GM10266 (cell line): ENCODE measurements around the gene NPBWR2.

ENCODE experiments used
- DNase-seq: peaks from one replicate; pipeline ENCODE4 v3.0.0; 2012; ENCODE audit errors: extremely low spot score
- CTCF ChIP-seq: IDR thresholded peaks from 2 replicates; pipeline ENCODE4 v1.5.1; 2012; ENCODE audit warnings: mild to moderate bottlenecking, low read depth; ENCODE audit not compliant: control insufficient read depth, insufficient read depth; ENCODE audit errors: missing control alignments

Gene NPBWR2, protein sequence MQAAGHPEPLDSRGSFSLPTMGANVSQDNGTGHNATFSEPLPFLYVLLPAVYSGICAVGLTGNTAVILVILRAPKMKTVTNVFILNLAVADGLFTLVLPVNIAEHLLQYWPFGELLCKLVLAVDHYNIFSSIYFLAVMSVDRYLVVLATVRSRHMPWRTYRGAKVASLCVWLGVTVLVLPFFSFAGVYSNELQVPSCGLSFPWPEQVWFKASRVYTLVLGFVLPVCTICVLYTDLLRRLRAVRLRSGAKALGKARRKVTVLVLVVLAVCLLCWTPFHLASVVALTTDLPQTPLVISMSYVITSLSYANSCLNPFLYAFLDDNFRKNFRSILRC

GRCh38 chr20:64106981-64107735 lies at the start of gene NPBWR2:
TSS of gene NPBWR2 (minus strand) at chr20:64107565. CDS start at chr20:64106831, 734 bp downstream.
- DNase-seq: no peak
- no peak for TF ChIP-seq CTCF

DNA sequence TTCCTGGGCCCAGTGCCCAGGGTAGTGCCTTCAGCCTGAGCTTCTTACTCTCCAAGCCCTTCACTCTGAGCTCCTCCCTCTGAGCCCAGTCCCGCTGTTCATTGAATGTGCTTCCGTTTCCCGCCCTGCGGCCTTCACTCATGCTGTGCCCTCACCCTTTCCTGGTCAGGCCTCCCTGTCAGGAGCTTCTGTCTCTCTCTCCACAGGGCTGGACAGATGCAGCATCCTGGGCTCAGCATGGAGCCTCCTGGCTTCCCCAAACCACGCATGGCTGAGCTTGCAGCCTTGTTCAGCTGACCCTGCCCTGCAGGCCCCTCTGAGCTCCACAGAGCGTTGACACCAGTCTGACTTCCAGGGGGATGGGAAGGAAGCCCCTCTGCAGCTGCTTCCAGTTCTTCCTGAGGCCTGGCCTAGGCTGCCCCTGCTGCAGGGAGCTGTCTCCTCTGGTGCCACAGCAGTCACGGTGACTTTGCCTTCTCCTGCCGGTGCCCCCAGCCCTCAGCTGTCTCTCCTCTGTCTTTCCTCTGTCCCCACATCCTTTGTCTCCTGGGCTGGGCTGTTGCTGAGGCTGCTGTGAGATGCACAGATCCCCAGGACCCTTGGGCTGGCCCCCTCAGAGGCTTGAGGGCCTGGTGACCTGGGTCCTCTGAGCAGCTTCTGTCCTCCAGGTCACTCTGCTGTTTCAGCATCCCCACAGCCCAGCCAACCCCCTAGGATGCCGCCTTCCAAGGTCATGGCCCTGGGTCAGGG lies 48.9 kb upstream of the NPBWR2 start:
- TF ChIP-seq CTCF: no peak
- DNase-seq: no peak

GRCh38 chr20:64155258-64156135 lies 48.1 kb upstream of the NPBWR2 start:
- no peak for DNase-seq
- no peak for TF ChIP-seq CTCF

DNA sequence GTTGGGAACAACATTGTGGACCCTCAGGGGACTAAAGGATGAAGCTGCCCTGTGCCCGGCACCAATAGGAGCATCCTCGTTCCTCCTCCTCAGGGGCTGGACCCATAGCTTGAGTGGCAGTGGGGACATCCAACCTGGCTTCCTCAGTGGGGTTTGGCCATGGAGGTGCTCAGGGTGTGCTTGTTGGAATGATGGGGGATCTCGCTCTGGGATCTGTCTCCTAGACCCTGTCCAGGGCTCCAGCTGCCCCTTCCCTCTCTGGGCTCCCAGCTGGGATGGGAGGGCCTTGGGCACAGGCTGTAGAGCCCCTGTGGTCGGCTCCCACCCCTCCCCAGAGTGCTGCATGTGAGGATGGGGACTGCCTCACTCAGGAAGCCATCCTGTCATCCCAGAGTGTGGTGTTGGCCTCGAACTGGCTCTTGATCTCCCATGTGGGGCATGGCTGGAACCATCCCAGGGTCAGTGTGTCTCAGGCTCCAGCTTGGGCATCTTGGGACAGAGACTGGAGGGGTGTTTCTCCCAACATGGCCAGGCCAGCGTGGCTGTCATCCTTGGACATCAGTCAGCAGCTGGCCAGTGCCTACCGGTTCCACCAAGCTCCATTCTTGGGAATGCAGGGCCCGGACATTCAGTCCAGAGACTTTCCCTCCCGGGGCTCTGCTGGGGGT lies 47.4 kb upstream of the NPBWR2 start:
- no peak for TF ChIP-seq CTCF
- no peak for DNase-seq

DNA sequence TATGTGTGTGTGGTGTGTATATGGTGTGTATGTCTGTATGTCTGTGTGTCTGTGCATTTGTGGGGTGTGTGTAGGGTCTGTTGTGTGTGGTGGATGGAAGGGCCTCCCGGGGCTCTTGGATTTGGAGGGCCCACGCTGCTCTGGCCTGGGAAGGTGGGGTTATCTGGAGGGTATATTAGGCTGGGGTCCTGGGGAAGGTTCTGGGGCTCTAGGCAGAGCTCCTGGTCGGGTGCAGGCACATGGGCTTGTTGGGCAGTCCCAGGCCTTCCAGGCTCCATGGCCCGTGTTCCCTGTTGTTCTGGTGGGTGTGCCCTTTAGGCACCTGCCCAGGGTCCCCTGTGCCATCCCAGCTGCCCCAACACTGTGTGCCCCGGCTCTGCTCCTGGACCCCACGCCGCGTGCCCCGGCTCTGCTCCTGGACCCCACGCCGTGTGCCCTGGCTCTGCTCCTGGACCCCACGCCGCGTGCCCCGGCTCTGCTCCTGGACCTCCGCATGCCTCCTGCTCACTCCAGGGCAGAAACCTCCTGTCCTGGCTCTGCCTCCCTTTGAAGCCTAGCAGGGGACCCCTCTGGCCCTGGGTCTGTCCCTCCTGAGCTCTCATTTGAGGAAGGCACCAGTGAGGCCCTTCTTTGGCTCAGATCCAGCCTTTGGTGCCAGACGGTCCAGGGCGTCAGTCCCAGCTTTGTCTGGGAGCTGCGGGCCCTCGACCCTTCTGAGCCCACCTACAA lies 46.7 kb upstream of the NPBWR2 start:
- TF ChIP-seq CTCF: no peak
- no peak for DNase-seq

DNA sequence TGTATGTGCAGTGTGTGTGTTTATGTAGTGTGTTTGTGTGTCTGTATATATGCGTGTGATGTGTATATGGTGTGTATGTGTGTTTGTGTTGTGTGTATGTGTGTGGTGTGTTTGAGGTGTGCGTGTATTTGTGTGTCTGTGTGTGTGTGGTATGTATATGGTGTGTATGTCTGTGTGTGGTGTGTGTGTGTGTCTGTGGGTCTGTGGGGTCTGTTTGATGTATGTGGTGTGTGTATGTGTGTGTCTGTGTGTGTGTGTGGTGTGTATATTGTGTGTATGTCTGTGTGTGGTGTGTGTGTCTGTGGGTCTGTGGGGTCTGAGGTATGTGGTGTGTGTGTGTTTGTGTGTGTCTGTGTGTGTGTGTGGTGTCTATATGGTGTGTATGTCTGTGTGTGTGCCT lies 46.0 kb upstream of the NPBWR2 start:
- TF ChIP-seq CTCF: no peak
- DNase-seq: no peak
